ENCODE measurements around the gene BTBD16.

Gene BTBD16

GRCh38 chr10:122376364-122376961 is 105.4 kb downstream of the BTBD16 start:
- no peak for DNase-seq

DNA sequence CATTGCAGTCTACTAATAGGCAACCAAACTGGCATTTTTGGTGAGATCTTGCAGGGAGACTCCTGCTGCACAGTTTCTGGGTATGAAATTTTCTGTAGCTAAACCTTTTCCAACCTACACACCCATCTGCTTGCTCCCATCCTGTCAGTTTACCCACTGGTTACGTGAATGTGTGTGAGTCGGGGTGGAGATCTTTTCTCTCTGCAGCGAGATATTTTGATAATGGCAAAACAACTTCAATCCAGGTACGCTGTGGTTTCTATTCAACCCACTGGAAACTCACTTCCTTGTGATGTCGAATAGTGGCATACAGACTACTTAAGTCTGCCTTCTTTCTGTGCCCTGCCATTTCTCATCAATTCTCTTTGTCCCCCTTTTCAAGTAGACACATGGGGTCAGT is 107.9 kb downstream of the BTBD16 start:
- no peak for DNase-seq

GRCh38 chr10:122379537-122379936 is 108.4 kb downstream of the BTBD16 start:
- DNase-seq, result no peak

DNA sequence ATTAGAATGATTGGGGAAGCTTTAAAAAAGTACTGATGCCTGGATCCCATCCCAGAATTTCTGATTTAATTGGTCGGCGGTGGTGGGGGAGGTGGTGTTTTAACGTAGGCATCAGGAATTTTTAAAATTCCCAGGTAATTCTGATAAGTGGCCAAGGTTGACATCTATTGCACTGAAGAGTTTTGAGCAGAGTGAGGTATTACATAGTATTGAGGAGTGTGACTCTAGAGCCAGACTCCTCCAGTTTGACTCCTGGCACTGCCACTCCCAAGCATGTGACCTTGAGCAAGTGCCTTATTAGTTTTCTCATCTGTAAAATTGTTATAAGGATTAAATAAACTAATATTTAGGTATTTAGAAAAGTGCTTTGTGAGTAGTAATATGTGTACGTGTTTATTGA is 109.6 kb downstream of the BTBD16 start:
- DNase-seq, result no peak

DNA sequence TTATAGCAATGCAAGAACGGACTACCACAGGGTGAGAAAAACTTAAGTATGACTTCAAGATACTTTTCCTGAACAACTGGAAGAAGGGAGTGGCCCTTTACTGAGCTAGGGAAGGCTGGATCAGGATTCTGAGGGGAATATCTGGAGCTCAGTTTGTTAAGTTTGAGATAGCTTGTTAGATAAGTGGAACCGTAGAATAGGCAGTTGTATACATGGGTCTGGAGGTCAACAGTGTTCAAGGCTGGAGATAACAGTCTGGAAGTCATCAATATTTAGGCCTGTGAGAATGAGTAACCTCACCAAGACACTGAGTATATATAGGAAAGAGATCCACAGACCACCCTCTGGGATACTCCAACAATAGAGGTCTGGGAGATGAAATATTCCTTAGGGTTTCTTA is 110.6 kb downstream of the BTBD16 start:
- no peak for DNase-seq

DNA sequence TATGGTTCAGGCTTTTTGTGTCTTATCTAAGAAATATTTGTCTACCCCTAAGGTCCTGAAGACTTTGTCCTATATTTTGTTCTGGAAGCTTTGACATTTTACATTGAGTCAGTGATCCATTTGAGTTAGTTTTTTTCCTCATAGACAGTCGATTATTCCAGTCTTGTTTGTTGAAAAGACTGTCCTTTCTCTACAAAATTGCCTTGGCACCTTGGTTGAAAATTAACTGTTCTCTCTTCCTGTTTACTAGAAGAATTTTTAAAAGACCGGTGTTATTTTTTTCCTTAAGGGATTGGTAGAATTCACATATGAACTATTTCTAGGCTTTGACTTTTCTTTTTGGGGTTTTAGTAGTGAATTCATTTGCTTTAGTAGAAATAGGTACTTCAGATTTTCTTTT is 115.4 kb downstream of the BTBD16 start:
- no peak for DNase-seq

- no peak for DNase-seq
These were observed 116.5 kb downstream of the BTBD16 start for GRCh38 chr10:122387572-122387971.
